Epithelial cell of prostate (primary cell): ENCODE measurements around the gene UBAC2.

Experiments used
- DNase-seq: peaks from one replicate; pipeline ENCODE4 v3.0.0-alpha.2; 2011; ENCODE audit warnings: low read depth, low spot score
- H3K27ac ChIP-seq: fragments of 450-650 bp; 2 replicates; pipeline ENCODE4 v1.5.1; 2017; ENCODE audit warnings: mild to moderate bottlenecking

The UBAC2 gene

GRCh38 chr13:99351772-99352171 is 151.1 kb downstream of the UBAC2 start:
- H3K27ac ChIP-seq = no peak overlapping the region
- DNase-seq = no peak

- DNase-seq = no peak
- no peak overlapping the region for H3K27ac ChIP-seq
Observed at GRCh38 chr13:99352351-99353245, 151.9 kb downstream of the UBAC2 start.

GRCh38 chr13:99353246-99353600 is 152.6 kb downstream of the UBAC2 start:
- DNase-seq = no peak
- no peak overlapping the region for H3K27ac ChIP-seq

DNA sequence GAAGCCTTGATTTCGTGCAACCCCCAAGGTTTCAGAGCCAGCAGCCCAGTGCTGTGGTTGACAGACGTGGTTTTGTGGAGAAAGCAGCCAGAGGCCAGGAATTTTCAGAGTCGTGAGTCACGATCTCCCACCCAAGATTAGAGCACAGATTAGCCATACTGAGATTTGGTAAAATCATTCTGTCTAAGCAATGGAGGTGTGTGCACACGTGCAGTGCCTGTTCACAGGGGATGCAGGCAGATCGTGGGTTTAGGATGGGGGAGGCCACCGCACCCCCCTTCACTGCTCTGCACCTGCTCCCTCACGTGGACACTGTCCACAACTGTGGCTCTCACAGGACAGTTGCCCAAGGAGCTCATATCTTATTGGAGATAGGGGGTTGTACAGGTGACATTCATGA is 153.2 kb downstream of the UBAC2 start:
- H3K27ac ChIP-seq = no peak overlapping the region
- no peak for DNase-seq

DNA sequence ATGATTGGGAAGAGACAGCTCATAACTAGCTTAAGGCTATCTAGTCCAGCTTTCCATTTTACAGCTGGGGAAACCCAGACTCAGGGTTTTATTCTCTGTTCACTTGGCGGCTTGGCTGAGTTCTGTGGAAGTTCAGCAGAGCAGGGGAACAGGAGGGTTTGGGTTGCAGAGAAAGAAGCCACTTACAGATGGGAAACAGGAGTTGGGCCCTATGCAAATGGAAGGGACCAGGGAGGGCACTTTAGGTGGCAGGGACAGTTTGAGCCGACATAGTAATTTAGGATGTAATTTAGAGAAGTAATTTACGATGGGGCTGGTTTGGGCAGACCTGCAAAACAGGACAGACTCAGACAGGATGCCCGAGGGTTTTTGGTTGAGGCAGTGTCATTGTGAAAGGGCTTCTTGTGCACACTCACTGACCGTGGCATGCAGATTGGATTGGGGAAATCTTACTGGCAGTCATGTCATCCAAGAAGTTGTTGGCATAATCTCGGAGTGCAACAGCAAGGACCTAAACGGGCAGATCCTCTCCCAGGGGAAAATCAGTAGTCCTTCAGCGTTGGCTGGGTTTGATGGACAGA is 153.8 kb downstream of the UBAC2 start:
- no peak overlapping the region for H3K27ac ChIP-seq
- peak; percentile 45 for DNase-seq

GRCh38 chr13:99355267-99356011 is 154.8 kb downstream of the UBAC2 start:
- no peak for DNase-seq
- H3K27ac ChIP-seq = no peak overlapping the region

- no peak overlapping the region for H3K27ac ChIP-seq
- DNase-seq = no peak
Observed at GRCh38 chr13:99356012-99356261, 155.3 kb downstream of the UBAC2 start.

DNA sequence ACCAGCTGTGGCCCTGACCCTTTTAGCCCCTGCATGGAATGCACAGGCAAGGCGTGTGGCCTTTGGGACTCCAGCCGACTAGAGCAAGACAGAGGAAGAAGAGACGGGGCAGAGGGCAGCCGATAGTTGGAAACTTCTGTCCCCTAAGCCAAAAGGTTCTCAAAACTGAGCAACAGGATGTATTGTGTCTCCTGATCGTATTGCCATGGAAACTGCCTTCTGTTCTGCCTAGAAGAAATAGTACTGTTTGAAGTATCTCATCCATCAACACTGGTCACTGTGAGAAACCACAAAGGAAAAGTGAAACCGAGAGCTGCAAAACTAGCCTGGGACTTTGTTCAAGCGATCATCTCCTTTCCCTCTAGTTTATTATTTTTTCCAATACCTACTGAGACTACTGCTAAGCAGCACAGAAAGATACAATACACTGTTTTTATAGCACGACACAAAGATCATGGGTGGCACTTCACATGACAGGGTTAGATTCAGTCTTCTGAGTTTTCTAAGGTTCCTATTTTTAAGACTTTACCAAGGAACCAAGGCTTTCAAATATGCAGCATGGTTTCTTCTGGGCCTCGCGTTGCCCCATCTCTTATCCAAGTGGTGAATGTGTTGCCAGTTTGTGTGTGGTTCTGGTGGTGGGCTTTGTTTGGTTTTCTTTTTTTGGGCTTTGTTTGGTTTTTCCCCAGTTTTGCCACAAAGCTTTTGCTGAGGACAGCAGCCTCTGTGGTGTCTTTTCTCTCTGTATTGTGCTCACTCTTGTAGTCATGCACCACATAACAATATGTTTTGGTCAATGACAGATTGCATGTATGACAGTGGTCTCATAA is 155.8 kb downstream of the UBAC2 start:
- DNase-seq = no peak
- H3K27ac ChIP-seq = no peak overlapping the region

GRCh38 chr13:99357131-99357596 is 156.5 kb downstream of the UBAC2 start:
- DNase-seq = no peak
- no peak overlapping the region for H3K27ac ChIP-seq

DNA sequence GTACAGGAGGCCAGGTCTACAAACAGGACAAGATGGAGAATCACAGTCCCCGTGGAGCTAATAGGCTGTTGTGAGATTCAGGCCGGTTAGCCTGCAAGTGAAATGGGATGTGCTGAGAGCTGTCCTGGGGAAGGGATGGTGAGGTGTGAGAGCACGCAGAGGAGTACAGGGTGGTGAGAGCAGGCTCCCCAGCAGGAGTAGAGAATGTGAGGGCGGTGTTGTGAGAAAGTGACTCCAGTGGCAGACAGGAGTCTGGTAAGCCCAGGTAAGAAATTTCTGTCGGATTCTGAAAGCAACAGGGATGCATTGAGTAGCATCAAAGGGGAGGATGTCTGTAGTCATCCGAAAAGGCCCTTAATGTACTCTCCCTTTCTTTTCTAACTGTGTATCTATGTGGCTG is 157.3 kb downstream of the UBAC2 start:
- no peak for DNase-seq
- H3K27ac ChIP-seq = no peak overlapping the region

- no peak for DNase-seq
- H3K27ac ChIP-seq = no peak overlapping the region
Observed at GRCh38 chr13:99359528-99359927, 158.9 kb downstream of the UBAC2 start.

- no peak overlapping the region for H3K27ac ChIP-seq
- DNase-seq = no peak
Observed at GRCh38 chr13:99360696-99361095, 160.0 kb downstream of the UBAC2 start.

- DNase-seq = no peak
- no peak overlapping the region for H3K27ac ChIP-seq
Observed at GRCh38 chr13:99361197-99361596, 160.5 kb downstream of the UBAC2 start.

GRCh38 chr13:99362362-99362761 is 161.7 kb downstream of the UBAC2 start:
- no peak overlapping the region for H3K27ac ChIP-seq
- DNase-seq = no peak

DNA sequence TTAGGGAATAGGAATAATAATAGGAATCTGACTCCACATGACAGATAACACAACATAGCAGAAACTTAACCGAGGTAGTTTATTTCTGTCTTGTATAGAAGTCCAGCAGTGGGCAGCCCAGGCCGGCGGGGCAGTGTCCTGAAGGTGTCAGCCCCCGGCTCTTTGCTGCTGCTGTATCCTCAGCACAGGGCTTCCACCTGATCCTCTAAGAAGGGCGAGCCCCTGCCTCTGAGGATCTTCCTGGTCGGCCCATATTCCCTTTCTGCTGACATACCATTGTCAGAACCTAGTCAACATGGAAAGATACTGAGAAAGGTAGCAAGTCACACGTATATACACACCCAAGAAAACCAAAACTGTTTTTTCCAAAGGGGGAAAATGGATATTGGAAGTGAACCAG is 162.7 kb downstream of the UBAC2 start:
- no peak overlapping the region for H3K27ac ChIP-seq
- no peak for DNase-seq

- no peak overlapping the region for H3K27ac ChIP-seq
- no peak for DNase-seq
Observed at GRCh38 chr13:99363949-99364348, 163.3 kb downstream of the UBAC2 start.

GRCh38 chr13:99366075-99366987 is 165.7 kb downstream of the UBAC2 start:
- DNase-seq = no peak

GRCh38 chr13:99367106-99367616 is 166.5 kb downstream of the UBAC2 start:
- no peak overlapping the region for H3K27ac ChIP-seq
- no peak for DNase-seq

More at GRCh38 chr13:99366075-99366987, 165.7 kb downstream of the UBAC2 start:
- no peak overlapping the region for H3K27ac ChIP-seq
